ENCODE measurements around the gene SPATS1. TPM values are rescaled to one million over a fixed set of nuclear protein-coding genes. Genes with fewer than 3 reads are reported as not detected.

The SPATS1 gene
- total RNA-seq, 2 donors from 2014 or later: not detected

- H3K27me3 Mint-ChIP-seq (ENCODE audit: insufficient read depth): peaks cover 10% of the 10 kb centered on the region
- peaks cover 7% of the 10 kb centered on the region for H3K4me1 ChIP-seq (ENCODE audit: control insufficient read depth, insufficient read depth, low read length)
- H3K9ac ChIP-seq (ENCODE audit: extremely low read depth, low read length, poor library complexity, severe bottlenecking): no peak overlapping the region
- no peaks in the 10 kb centered on the region for H3K36me3 Mint-ChIP-seq (ENCODE audit: low read depth)
- 90 to 92% methylated on average over 3 to 5 of the region's 5 CpGs for WGBS, 2 experiments (ENCODE audit: insufficient coverage in 1 of 2, insufficient read length in 1 of 2)
- H3K9me3 Mint-ChIP-seq: no peaks in the 10 kb centered on the region
- H3K4me3 ChIP-seq (ENCODE audit: low read length): no peak overlapping the region
- H3K36me3 ChIP-seq (ENCODE audit: control insufficient read depth, insufficient read depth, low read length): no peaks in the 10 kb centered on the region
- H3K27me3 ChIP-seq (ENCODE audit: control insufficient read depth, insufficient read depth, low read length, poor library complexity, severe bottlenecking): no peaks in the 10 kb centered on the region
- H3K9me3 ChIP-seq (ENCODE audit: control insufficient read depth, low read length): no peaks in the 10 kb centered on the region
- DNase-seq: no peak
- TF ChIP-seq CTCF (conservative IDR thresholded peaks at IDR 0.05): no peak
- H3K27ac Mint-ChIP-seq: no peak overlapping the region
- no peak overlapping the region for H3K27ac ChIP-seq (ENCODE audit: low read depth, low read length)
- H3K4me1 Mint-ChIP-seq: peaks cover 15% of the 10 kb centered on the region
- no peak overlapping the region for H3K4me3 Mint-ChIP-seq
These were observed 8.5 kb upstream of the SPATS1 start for GRCh38 chr6:44333942-44334341.

- 0 to 67% methylated on average over 1 of the region's 1 CpG for WGBS, 2 experiments (ENCODE audit: insufficient coverage in 1 of 2, insufficient read length in 1 of 2)
- H3K9me3 Mint-ChIP-seq: no peaks in the 10 kb centered on the region
- Histone ChIP-seq H3K4me1 (ENCODE audit: control insufficient read depth, insufficient read depth, low read length) (peaks cover 4% of the 10 kb centered on the region), H3K36me3 (ENCODE audit: control insufficient read depth, insufficient read depth, low read length) (no peaks in the 10 kb centered on the region), H3K4me3 (ENCODE audit: low read length) (no peak overlapping the region), H3K27me3 (ENCODE audit: control insufficient read depth, insufficient read depth, low read length, poor library complexity, severe bottlenecking) (no peaks in the 10 kb centered on the region), H3K9ac (ENCODE audit: extremely low read depth, low read length, poor library complexity, severe bottlenecking) (no peak overlapping the region), H3K9me3 (ENCODE audit: control insufficient read depth, low read length) (no peaks in the 10 kb centered on the region), H3K27ac (ENCODE audit: low read depth, low read length) (no peak overlapping the region)
- no peaks in the 10 kb centered on the region for H3K36me3 Mint-ChIP-seq (ENCODE audit: low read depth)
- no peak overlapping the region for H3K4me3 Mint-ChIP-seq
- H3K4me1 Mint-ChIP-seq: peaks cover 10% of the 10 kb centered on the region
- peaks cover 1% of the 10 kb centered on the region for H3K27me3 Mint-ChIP-seq (ENCODE audit: insufficient read depth)
- DNase-seq: no peak
- no peak for TF ChIP-seq CTCF (conservative IDR thresholded peaks at IDR 0.05)
- no peak overlapping the region for H3K27ac Mint-ChIP-seq
These were observed 6.8 kb upstream of the SPATS1 start for GRCh38 chr6:44335631-44336030.

GRCh38 chr6:44338228-44339122 is 4.0 kb upstream of the SPATS1 start:
- DNase-seq: peak; percentile 92
- H3K4me1 Mint-ChIP-seq: peaks cover 5% of the 10 kb centered on the region
- Histone ChIP-seq H3K9me3 (ENCODE audit: control insufficient read depth, low read length) (no peaks in the 10 kb centered on the region), H3K4me3 (ENCODE audit: low read length) (no peak overlapping the region), H3K27me3 (ENCODE audit: control insufficient read depth, insufficient read depth, low read length, poor library complexity, severe bottlenecking) (no peaks in the 10 kb centered on the region), H3K36me3 (ENCODE audit: control insufficient read depth, insufficient read depth, low read length) (no peaks in the 10 kb centered on the region), H3K9ac (ENCODE audit: extremely low read depth, low read length, poor library complexity, severe bottlenecking) (no peak overlapping the region), H3K4me1 (ENCODE audit: control insufficient read depth, insufficient read depth, low read length) (peaks cover 4% of the 10 kb centered on the region), H3K27ac (ENCODE audit: low read depth, low read length) (no peak overlapping the region)
- 3 to 6% methylated on average over 11 of the region's 11 CpGs for WGBS, 2 experiments (ENCODE audit: insufficient coverage in 1 of 2, insufficient read length in 1 of 2)
- TF ChIP-seq CTCF (conservative IDR thresholded peaks at IDR 0.05): peak; percentile 88
- H3K36me3 Mint-ChIP-seq (ENCODE audit: low read depth): no peaks in the 10 kb centered on the region
- H3K9me3 Mint-ChIP-seq: no peaks in the 10 kb centered on the region
- no peak overlapping the region for H3K4me3 Mint-ChIP-seq
- no peak overlapping the region for H3K27ac Mint-ChIP-seq
- H3K27me3 Mint-ChIP-seq (ENCODE audit: insufficient read depth): peaks cover 23% of the 10 kb centered on the region
